Common myeloid progenitor, CD34-positive (primary cell): Measurements from ENCODE around the gene SLC29A3. TPM values are rescaled to one million over a fixed set of nuclear protein-coding genes. Genes with fewer than 3 reads are reported as not detected.

Source experiments
- CTCF ChIA-PET: fragments of 350-600 bp; sonication (Branson Sonifier 250); formaldehyde crosslinking; loops from one replicate; lab custom pipeline; 2021; ENCODE audit warnings: antibody characterized with exemption; lab: Charles Lee
- POLR2A ChIA-PET: fragments of 350-600 bp; sonication (Branson Sonifier 250); formaldehyde crosslinking; loops from one replicate; lab custom pipeline; 2021; ENCODE audit warnings: antibody characterized with exemption; lab: Charles Lee
- DNase-seq, 3 donors: peaks; one replicate each; pipeline versions ENCODE4 v3.0.0 to v3.0.0-alpha.2; 2013
- H3K27ac ChIP-seq, 2 experiments: 1 replicate in 1 of 2; 2 replicates in 1 of 2; pipeline ENCODE4 v1.7.0; 2013; ENCODE audit warnings: inconsistent platforms in 2 of 2, low read length in 2 of 2, mild to moderate bottlenecking in 2 of 2, low read depth in 1 of 2, moderate library complexity in 1 of 2; ENCODE audit not compliant: severe bottlenecking in 2 of 2, insufficient read depth in 1 of 2, poor library complexity in 1 of 2
- H3K27me3 ChIP-seq, 5 experiments: replicated peaks in 2 of 5; 1 replicate in 3 of 5; 2 replicates in 2 of 5; pipeline versions ENCODE4 v1.6.1 to v1.7.0; 2013; ENCODE audit warnings: low read length in 4 of 5, mild to moderate bottlenecking in 2 of 5, moderate library complexity in 2 of 5, inconsistent platforms in 1 of 5; ENCODE audit not compliant: insufficient read depth in 5 of 5, control insufficient read depth in 4 of 5
- H3K36me3 ChIP-seq, 4 experiments: 1 replicate in 2 of 4; 2 replicates in 2 of 4; pipeline versions ENCODE4 v1.6.1 to v1.7.0; 2013; ENCODE audit warnings: low read length in 3 of 4, control low read depth in 1 of 4, mild to moderate bottlenecking in 1 of 4; ENCODE audit not compliant: control insufficient read depth in 4 of 4, insufficient read depth in 4 of 4
- H3K4me1 ChIP-seq, 4 experiments: 1 replicate in 3 of 4; 2 replicates in 1 of 4; pipeline versions ENCODE4 v1.6.1 to v1.7.1; 2013; ENCODE audit warnings: low read length in 3 of 4, mild to moderate bottlenecking in 3 of 4, control low read depth in 1 of 4, inconsistent platforms in 1 of 4, moderate library complexity in 1 of 4; ENCODE audit not compliant: control insufficient read depth in 4 of 4, insufficient read depth in 4 of 4; ENCODE audit errors: control extremely low read depth in 1 of 4
- H3K4me3 ChIP-seq, 7 experiments: 1 replicate in 4 of 7; 2 replicates in 3 of 7; pipeline versions ENCODE4 v1.5.1 to v1.7.0; 2013; ENCODE audit warnings: mild to moderate bottlenecking in 7 of 7, low read length in 6 of 7, moderate library complexity in 6 of 7, inconsistent platforms in 2 of 7, low read depth in 2 of 7, control low read depth in 1 of 7; ENCODE audit not compliant: insufficient read depth in 4 of 7, control insufficient read depth in 1 of 7; ENCODE audit errors: extremely low read depth in 1 of 7
- H3K9me3 ChIP-seq, 5 experiments: 1 replicate in 4 of 5; 2 replicates in 1 of 5; pipeline versions ENCODE4 v1.6.1 to v1.7.1; 2013; ENCODE audit warnings: low read length in 4 of 5, mild to moderate bottlenecking in 2 of 5, inconsistent platforms in 1 of 5, low read depth in 1 of 5, moderate library complexity in 1 of 5; ENCODE audit not compliant: control insufficient read depth in 4 of 5, insufficient read depth in 2 of 5; ENCODE audit errors: control extremely low read depth in 1 of 5
- WGBS: methylation state at CpG from one replicate; pipeline ENCODE4 v1.1.5; 2013; ENCODE audit not compliant: insufficient coverage; 5-methylcytosine and 5-hydroxymethylcytosine counted together
- polyA plus RNA-seq: library from polyadenylated mRNA; unstranded; fragments of 120-200 nt; gene quantifications from one replicate; pipeline ENCODE4 v1.2.1, GENCODE V29; 2013

SLC29A3 gene
- polyA plus RNA-seq: 8.3 TPM

GRCh38 chr10:71319042-71319799 lies at the start of gene SLC29A3:
Gene SLC29A3 (plus strand): TSS chr10:71319259. CDS start chr10:71319310, 51 bp downstream.
- H3K27ac ChIP-seq: peak within 1 kb of the TSS; percentile 7 to 50
- no peaks in the 10 kb centered on the region for H3K9me3 ChIP-seq
- POLR2A ChIA-PET: interaction anchor here (0.6 to 0.7 kb wide), 2 partner anchors 16 to 65 kb away, joined by 3 read pairs; no protein-coding TSS in a partner anchor
- H3K27me3 ChIP-seq: no peaks in the 10 kb centered on the region
- CTCF ChIA-PET: interaction anchor here (0.6 to 8.2 kb wide), 29 partner anchors 10 to 492 kb away, joined by 3 to 68 read pairs (median 4); no protein-coding TSS in a partner anchor
- peak within 1 kb of the TSS; percentile 58 to 88 (median 81) for H3K4me3 ChIP-seq
- peak; percentile 82 to 91 (median 85) for DNase-seq
- H3K4me1 ChIP-seq: peaks cover 3 to 43% (median 37%) of the 10 kb centered on the region in 4 experiments
- H3K36me3 ChIP-seq: peaks cover 3 to 18% (median 14%) of the 10 kb centered on the region in 4 experiments
- under 1% methylated on average over 37 of the region's 62 CpGs for WGBS

GRCh38 chr10:71269301-71270288 lies 49.5 kb upstream of the SLC29A3 start:
- CTCF ChIA-PET: interaction anchor here (0.8 to 7.5 kb wide), 18 partner anchors 9 to 369 kb away, joined by 3 to 78 read pairs (median 4); no protein-coding TSS in a partner anchor
- H3K27ac ChIP-seq: no peak overlapping the region

DNA sequence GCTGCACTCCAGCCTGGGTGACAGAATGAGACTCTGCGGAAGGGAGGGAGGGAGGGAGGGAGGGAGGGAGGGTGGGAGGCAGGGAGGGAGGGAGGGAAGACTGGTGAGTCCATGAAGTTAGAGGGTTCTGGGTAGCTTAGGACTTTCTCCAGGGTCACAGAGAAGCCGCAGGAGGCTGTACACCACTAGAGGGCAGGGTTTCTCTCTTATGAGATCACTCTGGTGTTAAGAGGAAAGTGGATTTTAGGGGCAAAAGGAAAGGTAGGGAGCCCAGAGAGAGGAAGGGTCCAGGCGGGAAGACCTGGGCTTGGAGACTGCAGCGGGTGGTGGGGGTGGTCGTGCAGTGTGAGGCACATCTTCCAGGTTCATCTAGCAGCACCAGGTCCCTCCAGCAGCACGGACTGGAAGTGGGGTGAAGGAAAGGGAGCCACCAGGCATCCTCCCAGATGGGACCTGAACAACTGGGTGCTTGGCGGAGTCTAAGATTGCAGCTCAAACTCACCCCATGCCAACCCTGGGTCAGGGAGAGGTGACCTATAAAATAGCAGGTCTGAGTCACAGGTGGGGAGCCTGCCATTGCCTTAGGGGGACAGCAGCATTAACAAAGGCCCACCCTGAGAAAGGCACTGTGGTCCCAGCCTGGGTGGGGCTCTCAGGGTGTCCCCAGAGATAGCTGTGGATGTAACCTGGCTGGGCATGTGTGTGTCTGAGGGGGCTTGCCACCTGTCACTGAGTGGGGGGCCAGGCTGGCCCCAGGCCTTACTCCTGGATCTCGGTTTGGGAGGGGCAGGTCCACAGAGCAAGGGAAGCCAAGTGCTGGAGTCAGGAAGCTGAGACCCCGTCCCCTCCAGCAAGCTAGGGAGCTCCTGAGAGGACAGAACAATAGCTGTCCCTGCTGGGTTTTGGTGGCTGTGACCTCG lies 48.5 kb upstream of the SLC29A3 start:
- Histone ChIP-seq H3K4me1 (peaks cover 3 to 38% (median 14%) of the 10 kb centered on the region in 4 experiments), H3K27ac (no peak overlapping the region), H3K36me3 (no peaks in the 10 kb centered on the region), H3K4me3 (no peak overlapping the region), H3K9me3 (no peaks in the 10 kb centered on the region), H3K27me3 (no peaks in the 10 kb centered on the region)
- ChIA-PET POLR2A (interaction anchor here (1.3 kb wide), 1 partner anchor 11 kb away, joined by 3 read pairs; no protein-coding TSS in a partner anchor), CTCF (interaction anchor here (0.5 to 7.5 kb wide), 22 partner anchors 8 to 786 kb away, joined by 3 to 78 read pairs (median 4); no protein-coding TSS in a partner anchor)
- WGBS: 58% methylated on average over 9 of the region's 10 CpGs
- peak; percentile 66 to 83 (median 78) for DNase-seq

More at GRCh38 chr10:71269301-71270288, 49.5 kb upstream of the SLC29A3 start:
- no peaks in the 10 kb centered on the region for H3K9me3 ChIP-seq
- peaks cover 0 to 30% (median 11%) of the 10 kb centered on the region in 4 experiments for H3K4me1 ChIP-seq
- no peak for DNase-seq
- 97% methylated on average over 8 of the region's 11 CpGs for WGBS
- H3K4me3 ChIP-seq: no peak overlapping the region
- H3K36me3 ChIP-seq: no peaks in the 10 kb centered on the region
- POLR2A ChIA-PET: interaction anchor here (1.3 kb wide), 1 partner anchor 10 kb away, joined by 3 read pairs; no protein-coding TSS in a partner anchor
- H3K27me3 ChIP-seq: no peaks in the 10 kb centered on the region

DNA sequence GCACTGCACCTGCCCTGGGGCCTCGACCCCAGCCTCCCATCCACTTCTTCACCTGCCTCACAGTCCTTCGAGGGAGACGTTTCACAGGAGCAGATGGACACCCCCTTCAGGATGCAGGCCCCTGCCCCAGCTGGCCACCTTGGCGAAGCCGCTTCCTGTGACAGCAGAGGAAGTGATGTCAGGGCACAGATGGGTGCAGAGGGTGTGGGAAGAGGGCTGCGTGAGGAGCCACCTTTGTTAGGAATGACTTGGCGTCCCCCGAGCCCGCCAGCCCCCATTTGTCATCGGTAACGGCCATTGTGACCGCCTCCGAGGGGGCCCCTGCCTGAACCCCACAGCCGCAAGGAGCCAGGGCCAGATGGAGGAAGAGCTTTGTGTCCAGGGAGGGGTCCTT lies 47.4 kb upstream of the SLC29A3 start:
- DNase-seq: peak; percentile 61 to 95 (median 93)
- Histone ChIP-seq H3K4me1 (peaks cover 3 to 39% (median 15%) of the 10 kb centered on the region in 4 experiments), H3K27ac (no peak overlapping the region), H3K27me3 (no peaks in the 10 kb centered on the region), H3K9me3 (no peaks in the 10 kb centered on the region), H3K4me3 (no peak overlapping the region), H3K36me3 (no peaks in the 10 kb centered on the region)
- ChIA-PET POLR2A (no interaction called here), CTCF (interaction anchor here (0.9 to 7.5 kb wide), 10 partner anchors 7 to 348 kb away, joined by 3 to 78 read pairs (median 6); no protein-coding TSS in a partner anchor)
- 55% methylated on average over 10 of the region's 14 CpGs for WGBS

DNA sequence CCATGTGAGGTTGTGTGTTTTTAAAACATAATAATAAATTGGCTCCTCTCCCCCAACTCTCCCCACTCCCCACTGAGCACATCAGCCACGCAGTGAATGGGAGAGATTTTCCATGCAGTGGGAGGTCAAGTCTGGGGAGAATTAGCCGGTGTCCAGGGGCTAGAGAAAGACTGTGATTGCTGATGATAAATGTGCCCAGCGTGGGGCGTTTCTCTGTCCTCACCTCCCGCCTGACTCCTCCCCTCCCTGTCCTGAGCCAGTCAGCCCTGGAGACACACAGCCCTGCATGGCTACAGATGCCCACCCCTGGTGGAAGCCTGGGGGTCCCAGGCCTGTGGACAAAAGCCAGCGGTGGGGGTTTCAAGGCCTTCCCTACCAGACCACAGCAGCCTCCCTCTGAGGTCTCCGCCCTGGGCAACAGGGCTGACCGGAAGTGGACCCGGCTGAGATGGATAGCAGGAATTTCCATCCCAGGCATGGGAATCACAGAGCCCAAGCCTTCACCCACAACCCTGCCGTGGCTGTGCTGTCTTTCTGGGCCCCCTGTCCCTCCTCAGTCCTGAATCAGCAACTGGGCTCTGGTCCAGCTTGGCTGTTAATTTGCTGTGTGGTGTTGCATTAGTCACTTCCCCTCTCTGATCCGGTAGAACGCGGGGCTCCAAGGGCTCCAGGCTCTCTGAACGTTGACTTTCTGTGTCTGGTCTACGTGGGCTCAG lies 46.8 kb upstream of the SLC29A3 start:
- no peaks in the 10 kb centered on the region for H3K36me3 ChIP-seq
- CTCF ChIA-PET: interaction anchor here (1.1 to 7.5 kb wide), 6 partner anchors 12 to 348 kb away, joined by 3 to 78 read pairs (median 4); no protein-coding TSS in a partner anchor
- DNase-seq: no peak
- POLR2A ChIA-PET: no interaction called here
- H3K4me1 ChIP-seq: peaks cover 3 to 39% (median 15%) of the 10 kb centered on the region in 4 experiments
- no peaks in the 10 kb centered on the region for H3K9me3 ChIP-seq
- no peaks in the 10 kb centered on the region for H3K27me3 ChIP-seq
- WGBS: 85% methylated on average over 10 of the region's 15 CpGs
- no peak overlapping the region for H3K27ac ChIP-seq
- no peak overlapping the region for H3K4me3 ChIP-seq
